ENCODE measurements around the gene FRY. TPM values are rescaled to one million over a fixed set of nuclear protein-coding genes. Genes with fewer than 3 reads are reported as not detected.

Gene FRY
- total and polyA plus RNA-seq, 2 of the 13 experiments (the other 11 are each of a cell fraction or from before 2014, with no cell fraction given): 8.2 to 13.1 TPM

GRCh38 chr13:32315238-32316027 lies 283.9 kb downstream of the FRY start, which contains the start of the genes BRCA2 and ZAR1L (continued):
- TF ChIP-seq RARG (CRISPR knock-in tag; IDR thresholded peaks at IDR 0.05; ENCODE audit: low read depth) (no peak), MZF1 (CRISPR knock-in tag; IDR thresholded peaks at IDR 0.05; ENCODE audit: borderline replicate concordance) (no peak), HES4 (CRISPR knock-in tag; IDR thresholded peaks at IDR 0.05; ENCODE audit: borderline replicate concordance) (no peak), ZMAT5 (CRISPR knock-in tag; IDR thresholded peaks at IDR 0.05; ENCODE audit: borderline replicate concordance, low read depth) (no peak), ATM (IDR thresholded peaks at IDR 0.05; ENCODE audit: borderline replicate concordance) (no peak), ZNF580 (CRISPR knock-in tag; IDR thresholded peaks at IDR 0.05; ENCODE audit: borderline replicate concordance, low read depth) (no peak), NR2F6 (IDR thresholded peaks at IDR 0.05) (no peak), NR2F6 (CRISPR knock-in tag; IDR thresholded peaks at IDR 0.05) (peak; percentile 51), MIER2 (CRISPR knock-in tag; IDR thresholded peaks at IDR 0.05) (no peak), MEIS2 (CRISPR knock-in tag; IDR thresholded peaks at IDR 0.05) (no peak), FOSL1 (CRISPR knock-in tag; IDR thresholded peaks at IDR 0.05; ENCODE audit: borderline replicate concordance) (no peak), SP140L (CRISPR knock-in tag; IDR thresholded peaks at IDR 0.05; ENCODE audit: borderline replicate concordance) (no peak), RERE (CRISPR knock-in tag; IDR thresholded peaks at IDR 0.05; ENCODE audit: low read depth) (no peak), TAF15 (IDR thresholded peaks at IDR 0.05; ENCODE audit: low read depth, low read length, poor library complexity, severe bottlenecking) (no peak), DMTF1 (CRISPR knock-in tag; IDR thresholded peaks at IDR 0.05) (no peak), ZNF512B (CRISPR knock-in tag; IDR thresholded peaks at IDR 0.05; ENCODE audit: borderline replicate concordance) (no peak)

Measured in HepG2 (cell line).